ENCODE measurements around the gene FMR1NB.

FMR1NB gene

GRCh38 chrX:147981038-147981752, at the start of gene FMR1NB:
FMR1NB (plus strand) TSS chrX:147981337; CDS start chrX:147981403, 66 bp downstream.
- no peak for DNase-seq

DNA sequence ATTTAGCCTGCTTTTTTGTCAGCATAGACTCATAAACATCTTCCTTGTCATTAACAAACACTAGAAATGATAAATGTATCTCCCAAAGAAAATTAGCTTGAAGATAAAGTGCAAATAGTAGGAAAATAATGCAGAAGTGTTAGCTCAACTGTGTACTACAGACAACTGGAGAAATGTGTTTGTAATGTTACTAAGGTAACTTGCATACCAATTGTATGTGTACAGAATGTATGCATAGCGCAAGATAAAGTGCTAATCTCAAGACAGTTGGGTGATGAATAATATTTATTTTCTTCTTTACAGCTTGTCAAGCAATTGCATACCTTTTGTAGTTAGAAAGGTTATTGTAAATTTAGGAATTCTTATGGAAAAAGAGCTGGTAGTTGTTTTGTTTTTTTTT, 47.3 kb upstream of the FMR1NB start:
- DNase-seq: no peak

DNA sequence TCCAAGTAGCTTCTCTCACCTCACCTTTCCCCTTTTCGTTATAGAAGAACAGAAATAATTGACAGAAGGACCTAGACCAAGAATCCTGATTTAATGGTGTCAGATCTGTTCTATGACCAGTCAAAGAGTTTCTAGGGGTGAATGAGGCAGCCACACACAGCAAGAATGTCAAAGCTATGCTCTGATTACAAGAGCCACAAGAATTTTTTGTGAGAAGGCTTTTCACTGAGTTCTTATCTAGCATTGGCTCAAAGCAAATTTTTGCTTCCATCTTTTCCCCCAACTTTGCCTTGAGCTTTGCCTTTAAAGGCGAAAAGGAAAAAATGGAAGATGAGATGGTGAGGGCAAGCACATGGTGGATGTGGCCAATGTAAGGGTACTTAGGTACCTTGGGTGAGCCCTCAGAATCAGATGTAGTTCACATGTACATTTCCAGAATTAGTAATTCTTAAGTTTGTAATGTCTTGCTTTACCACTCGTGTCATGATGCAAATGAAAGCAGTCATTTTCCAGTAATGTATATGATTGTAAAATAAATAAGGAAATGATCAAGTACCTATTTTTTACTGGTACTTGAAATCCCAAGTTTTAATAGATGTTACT, 45.9 kb upstream of the FMR1NB start:
- DNase-seq: no peak

- no peak for DNase-seq
Measured at GRCh38 chrX:147945286-147945685, 35.9 kb upstream of the FMR1NB start.

- no peak for DNase-seq
Measured at GRCh38 chrX:147948531-147948930, 32.6 kb upstream of the FMR1NB start.

- DNase-seq: no peak
Measured at GRCh38 chrX:147950352-147950751, 30.8 kb upstream of the FMR1NB start.

- no peak for DNase-seq
Measured at GRCh38 chrX:147953976-147954375, 27.2 kb upstream of the FMR1NB start.

DNA sequence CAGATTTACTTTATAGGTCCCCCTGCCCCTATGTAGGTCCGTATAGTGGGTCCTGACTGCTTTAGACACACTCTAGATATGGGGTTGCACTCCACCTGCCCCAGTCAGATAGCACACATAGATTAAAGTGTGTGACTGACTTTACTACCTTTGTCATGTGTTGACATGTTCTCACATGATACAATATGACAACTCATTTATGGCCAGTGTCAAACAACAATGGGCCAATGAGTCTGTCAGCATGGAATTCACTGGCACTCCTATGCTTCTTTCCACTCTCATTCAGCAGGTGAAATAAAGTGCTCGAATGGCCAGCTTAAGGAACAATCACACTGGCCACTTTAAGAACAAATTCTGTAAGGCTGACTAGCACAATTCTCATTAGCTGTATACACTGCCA, 23.8 kb upstream of the FMR1NB start:
- DNase-seq: no peak

GRCh38 chrX:147958291-147958690, 22.8 kb upstream of the FMR1NB start:
- DNase-seq: no peak

DNA sequence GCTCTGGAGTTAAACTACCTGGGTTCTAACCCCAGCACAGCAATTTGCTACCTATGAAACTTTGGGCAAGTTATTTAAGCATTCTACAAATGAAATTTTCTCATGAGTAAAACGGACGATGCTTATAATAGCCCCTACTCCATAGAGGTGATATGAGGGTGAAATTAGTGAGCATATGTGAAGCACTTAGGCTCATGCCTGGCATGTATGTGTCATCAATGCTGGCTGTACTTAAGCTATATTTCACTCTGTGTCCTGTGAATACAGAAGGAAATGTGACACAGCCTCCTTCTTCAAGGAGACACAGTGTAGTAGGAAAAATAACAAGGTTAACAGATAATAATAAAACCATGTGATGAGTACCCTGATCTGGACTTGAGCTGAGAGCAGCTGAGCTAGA, 20.4 kb upstream of the FMR1NB start:
- DNase-seq: no peak

DNA sequence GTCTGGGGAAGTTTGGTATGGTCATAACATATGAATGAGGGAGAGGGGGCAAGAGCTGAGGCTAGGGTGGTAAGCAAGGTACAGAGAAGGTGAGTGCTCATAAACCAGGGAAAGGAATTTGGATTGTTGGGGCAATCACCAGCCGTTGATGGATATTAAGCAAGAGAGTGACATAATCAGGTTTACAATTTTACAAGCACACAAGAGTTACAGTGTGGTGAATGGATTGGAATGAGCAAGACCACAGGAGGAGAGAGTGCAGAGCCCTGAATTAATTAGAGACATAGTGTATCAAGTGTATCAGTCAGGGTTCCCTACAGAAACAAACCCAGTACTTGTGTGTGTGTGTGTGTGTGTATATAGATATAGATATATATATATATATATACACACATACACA, 18.7 kb upstream of the FMR1NB start:
- DNase-seq: no peak

GRCh38 chrX:147978931-147979330, 2.2 kb upstream of the FMR1NB start:
- no peak for DNase-seq

DNA sequence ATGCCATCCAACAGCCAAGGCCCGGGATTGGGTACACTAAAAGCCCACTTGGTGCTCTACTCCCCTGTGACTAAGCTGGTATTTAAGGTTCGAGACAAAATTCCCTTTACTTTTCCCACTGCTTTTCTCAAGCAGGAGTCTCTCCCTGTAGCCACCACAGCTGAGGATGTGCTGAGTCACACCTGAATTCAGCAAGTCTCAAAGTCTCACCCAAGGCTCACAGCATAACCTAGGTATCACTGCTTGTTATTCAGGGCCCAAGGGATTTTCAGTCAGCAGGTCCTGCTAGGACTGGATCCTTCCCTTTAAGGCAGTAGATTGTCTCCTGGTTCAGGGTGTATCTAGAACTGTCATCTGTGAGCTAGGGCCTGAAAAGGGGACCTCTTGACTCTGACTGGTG, 39.2 kb downstream of the FMR1NB start:
- no peak for DNase-seq

GRCh38 chrX:148024425-148025148, 43.5 kb downstream of the FMR1NB start:
- no peak for DNase-seq

- DNase-seq: no peak
Measured at GRCh38 chrX:148035380-148035779, 54.2 kb downstream of the FMR1NB start.

DNA sequence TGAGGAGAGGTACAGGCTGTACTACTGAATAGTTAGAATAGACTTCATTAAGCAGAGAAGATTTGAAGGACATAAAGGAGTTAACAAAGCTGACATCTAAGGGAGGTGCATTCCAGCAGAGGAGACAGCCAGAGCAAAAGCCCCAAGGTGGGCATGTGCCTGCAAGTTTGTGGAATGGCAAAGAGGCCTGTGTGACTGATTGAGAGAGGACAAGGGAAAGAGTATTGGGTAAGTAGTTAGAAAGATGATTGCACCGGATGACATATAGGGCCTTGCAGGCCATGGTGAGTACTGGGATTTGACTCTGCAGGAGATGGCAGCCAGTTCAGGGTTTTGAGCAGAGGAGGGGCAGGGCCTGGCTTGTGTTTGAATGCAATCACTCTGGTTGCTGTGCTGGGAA, 55.9 kb downstream of the FMR1NB start:
- no peak for DNase-seq

DNA sequence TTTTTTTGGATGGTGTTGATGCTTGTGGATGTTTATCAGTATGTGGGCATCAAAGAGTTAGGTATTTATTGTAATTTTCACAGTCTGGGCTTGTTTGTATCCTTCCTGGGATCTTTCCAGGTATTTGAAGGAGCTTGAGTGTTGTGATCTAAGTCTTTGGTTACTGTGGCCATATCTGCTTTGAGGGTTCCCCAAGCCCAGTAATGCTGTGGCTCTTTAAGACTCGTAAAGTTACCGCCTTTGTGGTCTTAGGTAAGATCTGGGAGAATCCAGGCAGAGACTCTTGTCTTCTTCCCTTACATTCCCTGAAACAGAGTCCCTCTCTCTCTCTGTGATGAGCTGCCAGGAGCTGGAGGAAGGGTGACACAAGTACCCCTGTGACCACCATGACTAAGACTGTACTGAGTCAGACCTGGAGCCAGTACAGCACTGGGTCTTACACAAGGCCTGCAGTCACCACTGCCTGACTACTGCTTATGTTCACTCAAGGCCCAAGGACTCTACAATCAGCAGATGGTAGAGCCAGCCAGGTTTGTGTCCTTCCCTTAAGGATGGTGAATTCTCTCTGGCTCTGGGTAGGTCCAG, 62.2 kb downstream of the FMR1NB start:
- no peak for DNase-seq

DNA sequence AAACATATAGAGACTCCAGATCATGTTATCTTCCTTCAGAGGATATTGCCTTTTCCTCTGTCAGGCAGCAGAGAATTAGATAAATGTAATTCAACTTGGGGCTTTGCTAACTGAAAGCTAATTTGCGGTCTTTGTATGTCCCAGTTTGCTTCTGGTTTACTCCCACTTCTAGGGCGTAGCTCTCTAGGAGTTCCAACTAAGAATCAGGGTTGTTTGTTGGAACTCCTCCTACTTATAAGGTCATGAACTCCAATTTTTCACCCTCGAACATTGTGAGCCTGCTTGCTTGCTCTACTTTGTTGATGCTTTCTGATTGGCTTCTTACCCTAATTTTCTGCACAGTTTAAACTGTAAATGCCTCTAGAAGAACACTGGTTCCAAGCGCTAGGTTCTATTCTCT, 66.1 kb downstream of the FMR1NB start:
- no peak for DNase-seq

- no peak for DNase-seq
Measured at GRCh38 chrX:148049441-148049840, 68.3 kb downstream of the FMR1NB start.

DNA sequence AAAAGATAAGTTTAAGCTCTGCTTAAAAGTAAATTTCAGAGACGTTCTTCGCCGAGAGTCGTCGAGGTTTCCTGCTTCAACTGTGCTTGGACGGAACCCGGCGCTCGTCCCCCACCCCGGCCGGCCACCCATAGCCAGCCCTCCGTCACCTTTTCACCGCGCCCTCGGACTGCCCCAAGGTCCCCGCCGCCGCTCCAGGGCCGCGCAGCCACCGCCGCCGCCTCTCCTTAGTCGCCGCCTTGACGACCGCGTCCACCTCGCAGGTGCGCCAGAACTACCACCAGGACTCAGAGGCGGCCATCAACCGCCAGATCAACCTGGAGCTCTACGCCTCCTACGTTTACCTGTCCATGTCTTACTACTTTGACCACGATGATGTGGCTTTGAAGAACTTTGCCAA, 70.8 kb downstream of the FMR1NB start:
- DNase-seq: no peak

DNA sequence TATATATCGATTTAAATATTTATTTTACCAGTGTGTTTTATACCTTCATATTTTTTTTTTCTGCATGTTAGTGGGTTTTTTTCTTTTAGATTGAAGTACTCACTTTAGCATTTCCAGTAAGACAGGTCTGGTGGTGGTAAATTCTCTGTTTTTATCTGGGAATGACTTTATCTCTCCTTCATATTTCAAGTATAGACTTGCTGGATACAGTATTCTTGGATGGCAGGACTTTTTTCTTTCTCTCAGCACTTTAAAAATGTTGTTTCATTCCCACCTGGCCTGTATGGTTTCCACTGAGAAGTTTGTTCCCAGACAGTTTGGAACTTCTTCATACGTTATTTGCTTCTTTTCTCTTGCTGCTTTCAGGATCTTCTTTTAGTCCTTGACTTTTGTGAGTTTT, 86.1 kb downstream of the FMR1NB start:
- DNase-seq: no peak

DNA sequence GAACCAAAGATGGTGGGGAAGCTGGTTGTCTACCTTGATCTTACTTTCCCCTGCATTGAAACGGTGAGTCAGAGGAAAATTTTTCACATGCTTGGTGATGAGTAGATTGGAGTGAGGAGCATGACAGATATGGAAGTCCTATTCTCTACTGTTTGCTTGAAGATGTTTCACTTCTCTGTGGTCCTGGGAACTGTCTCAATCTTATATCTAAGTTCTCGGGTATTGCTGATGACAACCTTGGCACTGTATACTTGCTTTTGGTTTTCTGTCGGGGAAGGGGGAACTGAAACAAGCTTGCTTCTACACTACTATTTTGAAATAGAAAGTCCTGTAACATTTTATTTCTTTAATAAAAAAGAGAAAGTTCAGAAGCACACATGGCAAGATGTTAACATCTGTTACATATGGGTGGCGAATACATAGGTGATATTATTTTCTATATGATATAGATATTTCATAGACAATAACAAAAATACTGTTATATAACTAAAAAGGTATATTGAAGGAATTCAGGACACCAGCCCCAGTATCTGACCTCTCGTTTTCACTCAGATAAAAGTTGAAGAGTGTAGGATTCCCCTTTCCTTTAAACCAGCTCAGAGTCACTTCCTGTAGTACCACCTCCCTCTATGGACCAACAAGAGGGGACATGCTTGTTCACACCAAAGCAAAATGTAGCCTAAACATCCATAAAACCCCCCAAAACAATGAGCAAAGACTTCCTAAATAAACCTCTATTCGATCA, 88.8 kb downstream of the FMR1NB start:
- no peak for DNase-seq

DNA sequence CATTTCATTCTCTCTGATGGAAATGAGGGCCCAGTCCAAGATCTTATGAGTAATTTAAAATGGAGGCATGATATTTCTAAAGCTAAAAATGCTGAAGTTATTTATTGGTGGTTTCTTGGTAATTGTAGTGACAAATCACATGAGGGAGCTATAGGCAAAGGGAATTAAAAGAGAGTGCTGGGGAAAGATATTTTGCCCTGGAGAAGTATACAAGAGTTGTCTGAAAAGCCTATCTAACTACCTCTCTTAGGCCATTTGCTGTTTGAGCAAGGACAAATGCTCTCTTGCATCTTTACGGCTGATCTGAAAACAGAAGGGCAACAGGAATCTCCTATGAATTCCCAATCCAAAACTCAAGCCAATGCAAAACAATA, 89.4 kb downstream of the FMR1NB start:
- no peak for DNase-seq

Measured in activated CD8-positive, alpha-beta memory T cell treated with anti-CD3 and anti-CD28 coated beads, Interleukin-2, amount 50 U/mL, for 4 hours (primary cell).